NCI-H1048 (cell line): Measurements from ENCODE around the gene PGAP3.
"Not testable (repeated sequence)": the region's sequence is repeated elsewhere in the genome, so short reads cannot be mapped to it uniquely, and the experiment has no call there.

Experiments
- DNase-seq: peaks from one replicate; lab custom pipeline; 2025; lab: John Stamatoyannopoulos, UW

PGAP3 gene

GRCh38 chr17:39687546-39688474 lies at the start of gene PGAP3:
Gene PGAP3, minus strand, starts transcription at chr17:39688057. Its CDS starts 43 bp downstream, at chr17:39688014.
- DNase-seq: peak; percentile 88

- DNase-seq: no peak
Measured at GRCh38 chr17:39737206-39737759, 49.4 kb upstream of the PGAP3 start.

GRCh38 chr17:39736319-39737165 lies 48.7 kb upstream of the PGAP3 start:
- no peak for DNase-seq

GRCh38 chr17:39735882-39736281 lies 48.0 kb upstream of the PGAP3 start:
- DNase-seq: no peak

- DNase-seq: no peak
Measured at GRCh38 chr17:39732586-39732985, 44.7 kb upstream of the PGAP3 start.

- DNase-seq: no peak
Measured at GRCh38 chr17:39730095-39730921, 42.5 kb upstream of the PGAP3 start, which contains the start of gene MIEN1. Gene MIEN1, minus strand, starts transcription at chr17:39730532. Its CDS starts 37 bp downstream, at chr17:39730495.

- no peak for DNase-seq
Measured at GRCh38 chr17:39729280-39729851, 41.5 kb upstream of the PGAP3 start.

GRCh38 chr17:39727556-39727955 lies 39.7 kb upstream of the PGAP3 start:
- no peak for DNase-seq

- DNase-seq: no peak
Measured at GRCh38 chr17:39726617-39727016, 38.8 kb upstream of the PGAP3 start.

GRCh38 chr17:39725923-39726322 lies 38.1 kb upstream of the PGAP3 start:
- not testable (repeated sequence) for DNase-seq

GRCh38 chr17:39724731-39725130 lies 36.9 kb upstream of the PGAP3 start:
- DNase-seq: no peak

GRCh38 chr17:39722965-39723848 lies 35.4 kb upstream of the PGAP3 start:
- no peak for DNase-seq

- no peak for DNase-seq
Measured at GRCh38 chr17:39722104-39722503, 34.2 kb upstream of the PGAP3 start.

- DNase-seq: no peak
Measured at GRCh38 chr17:39719563-39720355, 31.9 kb upstream of the PGAP3 start.

- no peak for DNase-seq
Measured at GRCh38 chr17:39717660-39718059, 29.8 kb upstream of the PGAP3 start.

GRCh38 chr17:39716879-39717536 lies 29.2 kb upstream of the PGAP3 start:
- DNase-seq: no peak

GRCh38 chr17:39716073-39716818 lies 28.4 kb upstream of the PGAP3 start:
- no peak for DNase-seq
